Omental fat pad (tissue), 4 donors: ENCODE results near the gene FZD2. TPM values are rescaled to one million over a fixed set of nuclear protein-coding genes. Genes with fewer than 3 reads are reported as not detected.
"Not testable (repeated sequence)": the region's sequence is repeated elsewhere in the genome, so short reads cannot be mapped to it uniquely, and the experiment has no call there.

ENCODE experiments used
- ATAC-seq: fragments of 150-250 bp; one replicate; pipeline ENCODE4 v1.9.1; 2016; ENCODE audit warnings: mild to moderate bottlenecking, moderate library complexity; ENCODE audit not compliant: low FRiP score
- DNase-seq: peaks from one replicate; pipeline ENCODE4 v3.0.0-alpha.2; 2019; ENCODE audit warnings: low spot score
- CTCF ChIP-seq, 3 donors: fragments of 450-650 bp; IDR thresholded peaks; one replicate each; pipeline ENCODE4 v1.5.1; 2016 to 2017; ENCODE audit warnings: antibody characterized with exemption in 3 of 3, mild to moderate bottlenecking in 3 of 3, moderate library complexity in 2 of 3
- total RNA-seq, 4 donors: library from RNA; depleted of rRNA; stranded (reverse); fragments of >200 nt; gene quantifications; one replicate each; pipeline ENCODE4 v1.1.0, GENCODE V29; 2016

The FZD2 gene
- total RNA-seq, 4 donors from 2014 or later: 0.74 to 2.4 (median 2.0) TPM

- peak; percentile 96 for ATAC-seq
- no peak for TF ChIP-seq CTCF (IDR thresholded peaks at IDR 0.05)
These were observed 30.1 kb downstream of the FZD2 start for GRCh38 chr17:44587339-44587738.

DNA sequence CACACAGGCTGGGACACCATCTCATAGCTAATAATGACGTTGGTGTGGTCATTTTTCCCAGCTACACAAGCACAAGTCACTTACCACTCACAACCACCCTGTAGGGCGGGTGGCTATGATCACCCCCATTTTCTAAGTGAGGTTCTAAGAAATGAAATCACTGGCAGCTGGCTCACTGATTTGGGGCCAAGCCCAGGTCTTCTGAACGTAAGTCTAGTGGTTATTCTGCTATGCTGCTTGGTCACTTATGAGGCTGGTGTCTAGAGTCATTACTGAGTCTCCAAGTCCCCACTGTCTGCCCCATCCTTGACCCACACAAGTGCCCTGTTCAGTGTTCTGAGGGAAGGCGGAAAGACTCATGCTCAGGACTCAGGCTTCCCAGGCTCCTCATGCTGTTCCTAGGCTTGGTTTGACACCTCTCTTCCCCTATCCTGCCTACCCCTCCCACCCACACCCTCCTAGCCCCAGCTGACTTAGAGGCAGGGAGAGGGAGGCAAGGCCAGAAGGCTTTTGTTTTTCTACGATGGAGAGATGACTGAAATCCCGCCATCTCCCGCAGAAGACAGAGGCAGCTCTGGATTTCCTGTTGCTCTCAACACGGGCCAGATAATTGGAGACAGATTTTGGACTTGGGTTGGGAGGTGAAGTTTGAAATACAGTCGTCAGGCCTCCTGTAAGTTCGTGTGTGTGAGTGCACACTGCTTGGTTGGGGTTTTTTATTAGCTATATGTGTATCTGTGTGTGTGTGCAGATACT lies 32.2 kb downstream of the FZD2 start:
- no peak for TF ChIP-seq CTCF (IDR thresholded peaks at IDR 0.05)
- ATAC-seq (no peak), DNase-seq (no peak)

More at GRCh38 chr17:44587339-44587738, 30.1 kb downstream of the FZD2 start:
- DNase-seq: peak; percentile 24

- DNase-seq: not testable (repeated sequence)
These were observed 32.8 kb downstream of the FZD2 start for GRCh38 chr17:44590072-44590462.

DNA sequence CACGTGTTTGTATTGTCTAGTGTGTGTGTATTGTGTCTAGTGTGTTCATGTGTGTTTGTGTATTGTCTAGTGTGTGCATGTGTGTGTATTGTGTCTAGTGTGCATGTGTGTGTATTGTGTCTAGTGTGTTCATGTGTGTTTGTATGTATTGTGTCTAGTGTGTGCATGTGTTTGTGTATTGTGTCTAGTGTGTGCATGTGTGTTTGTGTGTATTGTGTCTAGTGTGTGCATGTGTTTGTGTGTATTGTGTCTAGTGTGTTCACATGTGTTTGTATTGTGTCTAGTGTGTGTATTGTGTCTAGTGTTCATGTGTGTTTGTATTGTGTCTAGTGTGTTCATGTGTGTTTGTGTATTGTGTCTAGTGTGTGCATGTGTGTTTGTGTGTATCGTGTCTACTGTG lies 33.5 kb downstream of the FZD2 start:
- ATAC-seq, DNase-seq: not testable (repeated sequence)

More at GRCh38 chr17:44590072-44590462, 32.8 kb downstream of the FZD2 start:
- ATAC-seq: not testable (repeated sequence)

GRCh38 chr17:44591206-44591605 lies 33.9 kb downstream of the FZD2 start:
- no peak for TF ChIP-seq CTCF (IDR thresholded peaks at IDR 0.05)
- ATAC-seq (no peak), DNase-seq (no peak)

- ATAC-seq (no peak), DNase-seq (no peak)
- TF ChIP-seq CTCF (IDR thresholded peaks at IDR 0.05): no peak
These were observed 35.9 kb downstream of the FZD2 start for GRCh38 chr17:44593156-44593555.

GRCh38 chr17:44595216-44595775 lies 38.0 kb downstream of the FZD2 start:
- ATAC-seq (no peak), DNase-seq (no peak)
- no peak for TF ChIP-seq CTCF (IDR thresholded peaks at IDR 0.05)

DNA sequence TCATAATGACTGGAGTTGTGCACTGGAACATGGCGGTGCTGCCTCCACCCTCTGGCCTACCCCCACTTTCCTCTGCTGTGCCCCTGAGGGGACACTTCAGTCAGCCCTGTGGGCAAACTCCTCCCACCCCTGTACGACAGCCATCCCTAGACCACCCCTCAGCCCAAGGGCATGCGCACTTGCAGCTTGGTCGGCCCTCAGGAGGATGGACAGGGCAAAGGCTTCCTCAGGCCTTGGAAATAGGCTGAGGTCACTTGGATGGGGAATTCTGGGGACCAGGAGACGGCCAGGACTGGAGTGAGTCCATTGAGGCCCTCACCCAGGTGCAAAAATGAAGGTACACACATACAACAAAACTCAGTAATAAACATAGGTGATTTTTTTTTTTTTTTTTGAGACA lies 41.0 kb downstream of the FZD2 start:
- TF ChIP-seq CTCF (IDR thresholded peaks at IDR 0.05): no peak
- ATAC-seq (no peak), DNase-seq (no peak)
